DMS 273 (cell line): Measurements from ENCODE around the gene METRN.
"Not testable (repeated sequence)": the region's sequence is repeated elsewhere in the genome, so short reads cannot be mapped to it uniquely, and the experiment has no call there.

ENCODE experiments used
- DNase-seq: peaks from one replicate; lab custom pipeline; 2025; ENCODE audit not compliant: unreplicated experiment; lab: John Stamatoyannopoulos, UW

Gene METRN

DNA sequence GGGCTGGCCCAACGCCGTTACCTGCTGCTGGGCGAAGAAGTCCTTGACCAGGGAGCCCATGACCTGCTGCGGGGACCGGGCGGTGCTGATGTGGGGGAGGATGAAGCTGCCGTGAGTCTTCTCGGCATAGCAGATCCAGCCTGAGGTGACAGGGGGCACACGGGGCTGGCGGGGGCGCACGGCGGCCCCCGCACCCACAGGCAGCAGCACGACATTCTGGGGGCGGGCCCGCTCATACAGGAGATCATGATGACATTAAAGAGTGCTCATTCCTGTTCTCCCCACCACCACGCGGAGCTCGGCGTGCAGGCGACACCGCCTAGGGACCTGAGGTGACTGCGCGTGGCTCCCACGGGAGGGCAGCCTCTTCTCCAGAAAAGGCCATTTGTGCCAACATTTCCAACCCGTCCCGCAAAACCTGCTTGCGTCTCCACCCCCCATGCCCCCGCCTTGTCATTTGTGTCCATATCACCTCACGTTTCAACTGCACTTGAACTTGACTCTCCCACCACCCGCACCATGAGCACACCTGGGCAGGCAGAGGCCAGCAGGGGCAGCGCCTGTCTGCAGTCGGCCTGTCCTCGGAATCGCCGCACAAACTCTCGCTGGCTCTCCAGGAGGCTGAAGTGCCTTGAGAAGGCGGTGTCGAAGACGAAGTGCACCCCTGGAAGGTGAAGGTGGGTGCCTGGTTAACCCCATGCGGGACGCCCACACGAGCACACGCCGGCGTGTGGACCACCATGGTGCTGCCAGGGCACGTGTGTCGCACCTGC is 19.5 kb downstream of the METRN start:
- DNase-seq: no peak

DNA sequence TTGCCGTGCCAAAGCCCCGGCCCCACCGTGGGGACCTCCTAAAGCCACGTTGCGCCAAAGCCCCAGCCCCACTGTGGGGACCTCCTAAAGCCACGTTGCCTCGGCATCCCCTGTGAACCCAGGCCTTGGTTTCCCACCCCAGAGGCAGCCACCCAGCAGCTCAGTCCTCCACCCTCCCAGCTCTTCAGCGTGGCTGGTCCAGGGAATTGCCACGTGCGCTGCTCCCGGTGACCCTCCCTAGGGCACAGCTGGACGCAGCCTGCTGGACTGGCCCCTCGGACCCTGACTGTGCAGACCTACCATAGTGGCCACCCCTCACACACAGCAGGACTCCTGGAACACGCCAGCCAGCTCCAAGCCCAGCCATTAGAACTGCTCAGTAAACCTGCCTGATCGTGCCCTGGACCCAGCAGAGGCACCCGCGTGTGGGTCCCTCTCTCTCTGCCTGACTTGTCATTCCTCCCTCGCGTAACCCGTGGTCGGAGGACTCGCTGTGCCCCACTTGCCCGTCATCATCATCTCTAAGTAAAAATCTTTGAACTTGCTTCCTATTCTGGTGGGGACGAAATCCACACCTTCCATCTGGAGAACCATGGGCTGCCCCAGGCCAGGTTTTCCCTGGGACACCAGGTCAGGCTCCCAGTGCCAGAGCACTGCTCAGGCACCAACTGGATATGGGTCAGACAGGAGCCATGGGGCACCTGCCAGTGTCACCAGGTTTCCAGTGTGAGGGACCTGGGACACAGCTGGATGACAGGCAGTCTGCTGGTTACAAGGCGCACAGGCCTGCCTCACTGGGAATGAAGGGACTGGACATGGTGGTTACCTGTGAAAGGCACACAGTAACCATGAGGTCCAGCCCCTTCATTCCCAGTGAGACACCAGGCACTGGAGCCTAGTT is 20.3 kb downstream of the METRN start:
- no peak for DNase-seq

DNA sequence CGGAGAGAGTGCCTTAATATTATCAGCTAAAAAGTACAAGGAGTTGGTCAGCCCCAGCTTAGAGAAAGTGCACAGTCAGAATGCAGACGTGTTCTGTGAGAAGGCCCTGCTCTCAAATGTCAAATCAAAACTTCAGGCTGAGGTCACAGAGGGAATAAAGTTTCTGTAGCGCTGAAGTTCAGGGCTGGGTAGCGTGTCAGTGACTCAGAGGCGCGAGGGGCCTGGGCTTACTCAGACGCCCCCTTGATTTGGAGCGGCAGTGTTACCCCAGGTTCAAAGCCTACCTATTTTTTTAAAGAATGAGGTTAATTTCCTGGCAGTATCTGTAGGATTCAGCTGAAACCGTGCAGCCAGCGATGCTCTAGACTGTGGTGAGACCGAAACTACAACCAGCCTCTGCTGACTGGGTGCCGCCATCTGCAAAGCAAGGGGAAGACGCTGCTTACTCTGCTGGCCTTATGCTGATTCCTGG is 21.1 kb downstream of the METRN start:
- DNase-seq: no peak

DNA sequence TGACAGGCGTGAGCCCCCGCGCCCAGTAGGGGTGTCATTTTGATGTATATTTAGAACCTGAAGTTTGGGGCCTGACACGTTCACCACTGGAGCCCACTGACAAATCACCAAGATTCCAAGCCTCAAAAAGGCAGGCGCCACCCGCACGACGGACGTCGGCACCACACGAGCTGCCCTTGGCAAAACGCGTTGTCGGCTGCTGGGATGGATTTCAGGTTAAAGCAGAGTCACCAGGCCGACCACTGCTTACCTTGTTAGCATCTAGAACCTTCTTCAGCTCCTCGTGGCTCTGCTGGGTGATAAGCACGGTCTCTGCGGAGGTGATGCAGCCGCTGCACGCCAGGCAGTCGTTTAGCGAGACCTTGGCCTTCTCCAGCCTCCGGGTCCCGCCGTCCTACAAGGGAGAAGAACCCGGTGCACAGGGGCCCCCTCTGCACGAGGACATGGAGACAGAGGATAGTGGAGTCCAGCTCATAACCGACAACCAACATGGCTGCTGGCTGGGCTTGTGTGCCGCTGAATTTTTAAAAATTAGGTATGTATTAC is 22.1 kb downstream of the METRN start:
- no peak for DNase-seq

DNA sequence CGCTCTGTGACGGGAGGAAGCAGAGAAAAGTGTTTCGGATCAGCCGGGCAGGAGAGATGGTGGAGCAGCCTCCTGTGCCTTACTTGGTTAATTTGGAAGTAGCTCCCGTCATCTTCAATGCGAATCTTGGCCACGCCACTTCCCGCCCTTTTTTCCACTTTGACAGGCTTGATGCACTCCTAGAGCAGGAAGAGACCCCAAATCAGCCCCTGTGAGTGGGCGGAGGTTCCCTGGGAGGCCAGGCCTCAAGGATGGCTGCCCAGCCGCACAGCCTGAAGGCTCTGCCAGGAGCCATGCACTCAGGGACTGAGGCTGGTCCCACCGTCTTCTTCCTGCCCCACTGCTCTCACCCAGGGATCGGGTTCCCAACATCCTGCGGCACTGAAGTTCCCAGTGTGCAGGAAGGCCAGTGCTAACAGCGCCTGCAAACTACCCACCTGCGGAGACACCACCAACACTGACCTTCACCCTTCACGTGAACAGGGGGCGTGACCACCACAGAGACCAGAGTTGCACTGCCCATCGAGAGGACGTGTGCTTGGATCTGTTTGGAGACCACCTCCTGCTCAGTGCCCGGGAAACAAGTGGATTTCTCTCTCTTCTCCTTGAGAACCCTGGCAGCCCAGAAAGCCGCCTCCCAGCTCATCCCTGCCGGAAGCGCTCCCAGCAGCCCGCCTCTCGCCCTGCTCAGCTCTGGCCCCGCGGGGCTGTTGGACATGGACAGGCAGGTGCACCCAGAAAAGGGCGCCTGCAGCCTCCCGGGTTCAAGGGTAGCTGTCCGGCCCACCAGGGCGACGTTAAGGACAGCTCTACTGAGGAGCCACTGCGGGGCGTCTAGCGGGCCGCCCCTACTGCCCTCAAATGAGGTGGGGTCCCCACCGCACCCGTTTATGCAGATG is 24.9 kb downstream of the METRN start:
- DNase-seq: no peak

DNA sequence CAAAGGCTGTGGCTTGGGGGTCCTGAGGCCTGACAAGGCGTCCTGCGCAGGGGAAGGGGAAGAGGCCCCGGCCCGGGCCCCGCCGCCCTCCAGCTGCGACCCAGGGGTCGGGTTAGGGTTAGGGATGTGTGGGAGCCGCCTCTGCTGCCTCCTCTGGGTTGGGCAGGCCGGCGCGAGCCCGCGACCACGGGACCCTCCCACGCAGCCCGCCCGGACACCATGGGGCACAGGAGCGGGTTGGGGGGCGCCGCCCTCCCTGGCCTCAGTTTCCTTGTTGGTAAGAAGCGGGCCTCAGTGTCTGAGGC is 25.5 kb downstream of the METRN start:
- DNase-seq: no peak

DNA sequence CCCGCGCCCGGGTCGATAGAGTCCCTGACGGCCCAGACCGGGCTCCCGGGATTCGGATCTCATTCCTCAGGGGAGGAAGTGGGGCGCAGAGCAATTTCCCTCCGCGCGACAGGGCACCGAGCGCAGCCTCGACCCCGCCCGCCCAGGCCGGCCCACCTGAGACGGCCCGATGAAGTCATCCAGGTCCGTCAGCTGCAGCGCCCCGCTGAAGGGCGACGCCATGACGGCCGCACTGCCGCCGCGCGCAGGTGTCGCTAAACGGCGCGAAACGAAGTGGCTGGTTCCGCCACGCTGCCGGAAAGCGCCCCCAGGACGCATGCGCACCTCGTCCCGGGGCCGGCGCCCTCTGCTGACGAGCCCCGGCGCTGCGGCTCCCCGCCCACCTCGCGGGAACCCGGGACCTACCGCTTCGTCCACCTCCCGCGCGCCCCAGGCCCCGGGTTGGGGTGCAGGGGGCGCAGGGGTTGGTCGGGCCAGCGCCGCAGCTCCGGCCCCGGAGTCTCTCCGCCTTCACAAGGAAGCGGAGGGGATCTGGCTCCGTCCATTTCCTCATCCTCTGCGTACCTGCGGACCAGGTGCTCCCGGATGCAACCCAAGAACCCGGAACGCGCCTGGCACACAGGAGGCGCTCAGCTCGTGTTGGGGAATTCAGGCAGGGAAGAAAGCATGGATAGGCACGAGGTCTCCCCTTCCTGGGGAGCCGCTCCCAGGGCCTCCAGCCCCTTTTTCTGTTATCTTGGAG is 26.0 kb downstream of the METRN start, which contains the start of gene CIAO3:
Gene CIAO3 (minus strand): TSS at position 234 of the 742 bp plus-strand sequence. CDS start 12 bp downstream, at position 222.
- DNase-seq: peak; percentile 97

DNA sequence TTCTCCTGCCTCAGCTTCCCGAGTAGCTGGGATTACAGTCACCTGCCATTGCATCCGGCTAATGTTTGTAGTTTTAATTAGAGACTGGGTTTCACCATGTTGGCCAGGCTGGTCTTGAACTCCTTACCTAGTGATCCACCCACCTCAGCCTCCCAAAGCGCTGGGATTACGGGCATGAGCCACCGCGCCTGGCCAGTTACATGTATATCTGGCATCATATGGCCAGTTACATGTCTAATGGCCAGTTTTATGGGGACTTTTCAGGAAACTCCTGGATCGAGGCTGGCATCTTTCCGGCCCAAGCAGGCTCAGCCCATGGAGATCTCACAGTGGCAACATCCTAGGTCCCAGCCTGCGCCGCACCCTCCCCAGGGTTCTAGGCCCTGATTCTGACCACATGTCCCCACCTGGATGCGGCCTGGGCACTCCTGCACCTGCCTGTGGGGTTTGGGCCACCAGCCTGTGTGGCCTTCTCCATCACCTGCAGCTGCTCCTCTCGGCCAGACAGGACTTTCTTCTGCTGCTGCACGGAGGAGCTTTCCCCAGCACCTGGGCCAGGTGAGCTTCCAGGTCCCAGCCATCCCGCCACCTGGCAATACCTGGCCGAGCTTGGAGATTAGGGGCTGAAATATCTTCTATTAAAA is 27.2 kb downstream of the METRN start:
- no peak for DNase-seq

DNA sequence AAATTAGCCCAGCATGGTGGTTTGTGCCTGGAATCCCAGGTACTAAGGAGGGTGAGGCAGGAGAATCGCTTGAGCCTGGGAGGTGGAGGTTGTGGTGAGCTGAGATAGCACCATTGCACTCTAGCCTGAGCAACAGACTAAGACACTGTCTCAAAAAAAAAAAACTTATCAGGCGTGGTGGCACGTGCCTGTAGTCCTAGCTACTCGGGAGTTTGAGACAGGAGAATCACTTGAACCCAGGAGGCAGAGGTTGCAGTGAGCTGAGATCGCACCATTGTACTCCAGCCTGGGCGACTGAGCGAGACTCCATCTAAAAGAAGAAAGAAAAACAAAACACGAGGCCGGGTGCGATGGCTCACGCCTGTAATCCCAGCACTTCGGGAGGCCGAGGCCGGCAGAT is 28.0 kb downstream of the METRN start:
- not testable (repeated sequence) for DNase-seq

DNA sequence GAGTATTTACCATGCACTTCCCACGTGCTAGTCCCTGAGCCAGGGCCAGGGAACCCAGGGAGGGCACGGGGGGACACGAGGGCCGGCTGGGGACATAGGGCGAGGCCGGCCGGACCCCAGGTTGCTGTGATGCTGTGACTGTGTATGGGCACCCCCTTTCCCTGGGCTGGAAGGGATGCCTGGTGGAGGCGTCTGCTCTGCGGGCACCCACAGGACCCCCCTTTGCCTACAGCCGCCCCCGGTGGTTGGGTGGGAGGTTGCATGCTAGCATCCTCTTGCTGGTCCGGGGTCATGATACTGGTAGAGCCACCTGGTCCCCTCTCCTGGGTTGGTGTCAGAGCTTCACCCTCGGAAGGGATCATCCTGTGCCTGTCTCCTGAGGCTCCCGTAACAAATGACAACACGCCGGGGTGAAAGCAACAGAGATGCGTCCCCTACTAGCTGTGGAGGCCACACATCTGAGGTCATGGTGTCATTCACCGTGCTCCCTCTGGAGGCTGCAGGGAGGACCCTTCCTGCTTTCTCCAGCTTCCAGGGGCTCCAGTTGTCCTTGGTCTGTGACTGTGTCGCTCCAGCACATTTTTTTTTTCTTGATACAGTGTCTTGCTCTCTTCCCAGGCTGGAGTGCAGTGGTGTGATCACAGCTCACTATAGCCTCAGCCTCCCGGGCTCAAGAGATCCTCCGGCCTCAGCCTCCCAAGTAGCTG is 29.0 kb downstream of the METRN start:
- DNase-seq: no peak

DNA sequence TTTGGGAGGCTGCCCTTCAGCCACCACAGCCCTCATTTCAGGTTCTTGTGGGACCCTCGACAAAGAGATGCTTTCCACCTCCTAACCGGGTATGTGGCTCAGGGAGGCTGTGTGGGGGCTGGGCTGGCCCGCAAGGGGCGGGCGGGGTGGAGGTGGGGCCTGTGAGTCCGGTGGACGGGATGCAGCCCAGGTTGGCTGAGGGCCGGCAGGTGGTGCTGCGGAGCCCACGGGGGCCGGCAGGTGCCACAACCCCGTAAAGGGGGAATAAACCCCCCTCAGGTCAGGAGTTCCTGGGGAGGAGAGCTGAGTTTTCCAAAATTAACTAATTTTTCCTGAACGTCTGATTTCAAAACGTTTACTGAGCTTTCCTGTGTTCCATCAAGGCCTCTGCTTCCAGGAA is 30.8 kb downstream of the METRN start:
- DNase-seq: peak; percentile 46

DNA sequence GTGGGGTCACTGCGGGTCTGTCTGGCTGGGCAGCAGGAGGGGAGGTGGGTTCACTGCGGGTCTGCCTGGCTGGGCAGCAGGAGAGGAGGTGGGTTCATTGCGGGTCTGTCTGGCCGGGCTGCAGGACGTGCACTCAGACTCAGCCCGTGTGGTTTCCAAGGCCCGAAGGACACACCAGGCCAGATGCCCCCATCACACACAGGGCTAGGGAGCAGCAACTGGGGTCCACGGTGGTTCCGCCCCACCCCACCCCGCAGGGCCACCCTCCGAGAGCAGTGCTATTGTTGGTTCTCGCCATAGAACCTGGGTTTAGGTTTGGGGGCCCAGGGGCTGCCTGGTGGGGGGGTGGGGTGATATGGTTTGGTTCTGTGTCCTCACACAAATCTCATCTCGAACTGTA is 31.7 kb downstream of the METRN start:
- no peak for DNase-seq

DNA sequence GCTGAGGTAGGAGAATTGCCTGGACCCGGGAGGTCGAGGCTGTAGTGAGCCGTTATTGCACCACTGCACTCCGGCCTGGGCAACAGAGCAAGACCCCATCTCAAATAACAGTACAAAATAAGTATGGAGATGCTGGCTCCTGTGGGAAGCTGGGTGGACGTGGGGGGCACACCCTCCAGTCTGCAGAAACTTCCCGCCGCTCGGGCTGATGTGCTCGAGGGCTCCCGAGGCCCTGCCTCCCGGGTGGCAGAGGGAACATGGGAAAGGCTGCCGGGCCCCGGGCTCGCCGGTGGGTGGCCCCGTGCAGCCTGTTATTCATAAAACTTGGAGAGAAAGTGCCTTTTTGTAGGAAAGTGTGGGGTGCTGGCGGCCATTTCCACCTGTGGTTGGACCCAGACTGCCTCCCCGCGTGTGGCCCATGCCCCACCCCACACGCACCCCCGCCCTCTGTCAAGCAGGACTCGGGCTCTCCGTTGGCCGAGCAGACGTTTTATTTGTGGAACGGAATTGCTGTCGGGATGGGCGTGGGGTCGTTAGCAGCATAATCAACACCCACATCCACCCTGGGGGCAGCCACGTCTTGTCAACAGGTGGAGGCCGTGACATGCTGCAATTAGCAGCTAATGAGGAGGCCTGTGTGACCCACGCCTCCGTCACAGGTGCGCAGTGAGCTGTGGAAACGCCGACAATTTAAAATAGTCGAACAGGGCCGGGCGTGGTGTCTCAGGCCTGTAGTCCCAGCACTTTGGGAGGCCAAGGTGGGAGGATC is 33.2 kb downstream of the METRN start:
- DNase-seq: no peak

DNA sequence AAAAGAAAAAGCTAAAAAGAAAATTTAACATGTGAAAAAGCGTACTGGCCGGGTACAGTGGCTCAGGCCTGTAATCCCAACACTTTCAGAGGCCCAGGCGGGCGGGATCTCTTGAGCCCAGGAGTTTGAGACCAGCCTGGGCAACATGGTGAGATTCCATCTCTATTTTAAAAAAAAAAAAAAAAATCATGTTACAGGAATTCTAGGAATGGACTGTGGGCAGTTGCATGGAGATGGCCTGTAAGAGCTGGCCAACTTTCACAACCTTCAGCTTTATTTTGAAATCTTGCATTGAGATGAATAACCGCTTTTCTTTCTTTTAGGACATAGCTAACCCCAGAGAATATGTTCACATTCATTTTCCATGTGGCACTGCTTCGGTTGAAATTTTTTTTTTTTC is 34.1 kb downstream of the METRN start:
- DNase-seq: no peak

DNA sequence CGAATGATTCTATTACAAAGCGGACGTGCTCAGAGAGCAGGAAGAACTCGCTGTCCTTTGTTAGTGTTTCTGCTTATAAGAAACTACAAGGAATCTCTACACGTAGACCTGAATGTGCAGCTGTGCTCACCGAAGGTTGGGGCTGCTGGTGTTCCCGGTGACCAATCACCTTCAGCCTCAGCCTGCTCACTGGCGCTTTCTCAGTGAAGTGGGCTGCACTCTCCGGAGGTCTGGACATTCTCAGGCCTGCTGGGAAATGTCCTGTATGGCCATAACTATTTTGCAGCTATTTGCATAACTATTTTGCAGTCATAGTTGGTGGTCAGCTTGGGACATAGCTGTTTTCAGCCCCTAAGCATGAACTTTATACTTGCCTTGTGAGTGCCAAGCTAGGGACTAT is 35.6 kb downstream of the METRN start:
- DNase-seq: no peak

DNA sequence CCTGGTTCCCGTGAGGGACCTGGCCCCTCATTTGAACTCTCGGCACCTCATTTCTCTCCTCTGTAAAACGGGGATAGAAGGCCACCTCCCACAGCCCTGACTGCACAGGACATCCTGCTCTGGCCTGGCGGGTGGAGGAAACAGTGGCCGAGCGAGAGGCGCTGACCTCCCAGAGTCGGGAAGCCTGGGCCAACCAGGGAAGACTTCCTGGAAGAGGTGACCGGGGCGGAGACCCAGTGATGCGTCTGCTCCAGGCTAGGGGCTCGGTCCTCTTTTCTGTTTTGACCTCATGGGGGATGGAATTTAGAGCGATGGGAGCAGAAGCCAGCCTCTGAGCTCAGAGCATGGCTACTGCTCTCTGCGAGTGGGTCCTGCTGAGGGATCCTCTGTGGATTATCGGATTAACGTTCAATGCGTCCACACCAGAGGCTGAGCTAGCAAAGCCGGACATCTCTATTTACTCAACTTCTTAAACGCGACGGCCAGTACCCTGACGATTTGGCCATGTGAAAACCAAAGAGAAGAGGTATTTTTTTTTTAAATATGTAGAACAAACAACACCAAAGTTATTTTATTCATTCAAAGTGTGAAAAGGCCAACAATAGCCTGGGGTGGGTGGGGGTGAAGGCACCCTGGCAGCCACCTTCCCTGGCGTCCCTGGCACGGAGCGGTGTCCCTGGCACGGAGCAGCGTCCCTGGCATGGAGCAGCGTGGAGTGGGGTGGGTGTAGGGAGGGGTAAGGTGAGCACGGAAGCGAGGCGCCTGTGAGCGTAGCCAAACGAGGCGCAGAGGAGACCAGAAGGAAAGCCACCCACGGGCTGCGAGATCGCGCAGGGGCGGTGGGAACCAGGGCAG is 36.5 kb downstream of the METRN start:
- DNase-seq: no peak

DNA sequence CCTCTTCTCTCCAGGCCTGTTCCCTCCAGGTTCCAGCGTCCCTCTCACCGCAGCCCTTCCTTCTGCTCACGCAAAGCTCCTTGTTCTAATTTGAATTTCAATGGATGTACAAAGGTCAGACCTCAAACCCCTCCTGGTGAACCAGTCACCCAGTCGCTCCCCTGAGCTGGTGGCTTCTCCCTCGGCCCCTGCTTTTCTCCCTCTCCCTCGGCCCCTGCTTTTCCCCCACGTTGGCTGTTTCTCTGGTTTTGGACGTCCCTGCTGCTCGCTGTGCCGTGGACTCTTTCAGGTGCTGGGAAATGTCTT is 37.0 kb downstream of the METRN start:
- no peak for DNase-seq
